Left hindlimb (tissue), 1 donor: ENCODE measurements around the gene TBC1D3H.
A peak's percentile ranks its signal among the peaks of the same experiment; 100 is the strongest.
"Not testable (repeated sequence)": the region's sequence is repeated elsewhere in the genome, so short reads cannot be mapped to it uniquely, and the experiment has no call there.

ENCODE experiments used
- DNase-seq: peaks from one replicate; pipeline ENCODE4 v3.0.0-alpha.2; 2018

Gene TBC1D3H

DNA sequence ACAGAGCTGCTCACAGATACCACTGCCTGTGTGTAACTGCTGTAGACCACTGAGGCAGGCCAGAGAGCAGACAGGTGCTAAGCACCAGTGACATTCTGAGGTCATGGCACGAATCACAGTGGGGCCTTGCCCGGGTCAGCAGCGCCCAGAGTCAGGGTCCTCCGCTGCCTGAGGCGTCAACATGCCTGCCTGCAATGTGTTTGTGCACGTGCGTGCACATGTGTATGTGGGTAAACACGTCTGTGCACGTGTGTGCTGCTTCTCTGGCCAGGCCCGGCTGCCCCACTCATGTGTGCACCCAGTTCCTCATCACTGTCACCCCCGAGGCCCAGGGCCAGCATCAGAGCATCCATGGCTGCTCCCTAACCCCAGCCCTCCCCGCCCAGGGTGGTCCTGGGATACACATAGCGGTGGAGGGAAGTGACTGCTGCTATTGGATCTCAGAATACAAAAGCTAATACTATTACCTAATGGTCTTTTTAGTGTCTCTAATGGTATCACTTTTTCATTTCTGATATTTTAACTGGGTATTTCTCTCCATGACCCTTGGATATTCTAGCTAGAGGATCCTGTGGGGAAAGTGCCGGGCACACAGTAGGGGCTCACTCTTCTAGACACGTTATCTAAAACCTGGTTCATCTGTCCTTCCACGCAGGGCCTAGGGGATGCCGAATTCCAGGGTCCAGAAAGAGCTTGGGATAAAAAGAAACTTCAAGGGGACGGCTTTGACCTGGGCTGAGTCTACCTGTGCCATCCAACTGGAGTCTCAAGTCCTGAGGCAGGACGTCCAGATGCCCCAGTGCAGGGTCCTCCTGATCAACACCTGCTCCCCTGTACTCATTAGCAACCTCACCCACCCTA lies at the start of gene TBC1D3H:
TBC1D3H (minus strand) TSS at position 51 of the 861 bp plus-strand sequence. CDS start 1,540 bp downstream, outside the sequence.
- DNase-seq, result peak; percentile 4

DNA sequence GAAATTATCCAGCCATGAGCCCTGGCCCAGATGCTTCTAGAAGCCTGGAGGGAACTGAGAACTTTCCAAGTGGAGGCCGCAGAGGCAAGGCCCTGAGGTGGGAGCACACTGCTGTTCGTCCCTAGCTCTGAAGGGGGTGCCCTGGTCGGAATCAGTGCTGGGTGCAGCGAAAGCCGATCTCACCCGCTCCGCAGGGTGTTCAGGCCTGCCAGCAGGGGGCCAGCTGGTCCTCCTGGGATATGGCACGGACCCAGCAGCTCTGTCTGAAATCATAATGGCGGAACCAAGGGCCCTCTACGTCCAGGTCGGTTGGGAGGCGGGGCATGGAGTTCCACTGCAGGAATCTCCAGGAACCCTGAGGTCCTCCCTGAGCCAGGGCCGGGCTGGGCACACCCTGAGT lies 40.7 kb upstream of the TBC1D3H start:
- not testable (repeated sequence) for DNase-seq

DNA sequence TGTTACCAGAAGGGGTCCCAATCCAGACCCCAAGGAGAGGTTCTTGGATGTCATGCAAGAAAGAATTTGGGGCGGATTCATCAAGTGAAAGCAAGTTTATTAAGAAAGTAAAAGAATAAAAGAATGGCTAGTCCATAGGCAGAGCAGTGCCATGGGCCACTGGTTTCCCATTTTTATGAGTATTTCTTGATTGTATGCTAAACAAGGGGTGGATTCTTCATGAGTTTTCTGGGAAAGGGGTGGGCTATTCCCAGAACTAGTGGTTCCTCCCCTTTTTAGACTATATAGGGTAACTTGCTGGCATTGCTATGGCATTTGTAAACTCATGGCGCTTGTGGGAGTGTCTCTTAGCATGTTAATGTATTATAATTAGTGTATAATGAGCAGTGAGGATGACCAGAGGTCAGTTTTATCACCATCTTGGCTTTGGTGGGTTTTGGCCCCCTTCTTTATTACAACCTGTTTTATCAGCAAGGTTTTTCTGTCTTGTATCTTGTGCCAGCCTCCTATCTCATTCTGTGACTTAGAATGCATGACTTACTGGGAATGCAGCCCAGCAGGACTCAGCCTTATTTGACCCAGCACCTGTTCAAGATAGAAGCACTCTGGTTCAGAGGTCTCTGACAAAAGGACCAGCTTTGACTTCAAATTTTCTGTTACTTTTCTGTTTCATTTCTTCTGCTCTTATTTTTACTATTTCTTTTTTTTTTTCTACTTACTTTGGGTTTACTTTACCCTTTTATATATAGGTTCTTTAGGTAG lies 27.1 kb upstream of the TBC1D3H start:
- not testable (repeated sequence) for DNase-seq

DNA sequence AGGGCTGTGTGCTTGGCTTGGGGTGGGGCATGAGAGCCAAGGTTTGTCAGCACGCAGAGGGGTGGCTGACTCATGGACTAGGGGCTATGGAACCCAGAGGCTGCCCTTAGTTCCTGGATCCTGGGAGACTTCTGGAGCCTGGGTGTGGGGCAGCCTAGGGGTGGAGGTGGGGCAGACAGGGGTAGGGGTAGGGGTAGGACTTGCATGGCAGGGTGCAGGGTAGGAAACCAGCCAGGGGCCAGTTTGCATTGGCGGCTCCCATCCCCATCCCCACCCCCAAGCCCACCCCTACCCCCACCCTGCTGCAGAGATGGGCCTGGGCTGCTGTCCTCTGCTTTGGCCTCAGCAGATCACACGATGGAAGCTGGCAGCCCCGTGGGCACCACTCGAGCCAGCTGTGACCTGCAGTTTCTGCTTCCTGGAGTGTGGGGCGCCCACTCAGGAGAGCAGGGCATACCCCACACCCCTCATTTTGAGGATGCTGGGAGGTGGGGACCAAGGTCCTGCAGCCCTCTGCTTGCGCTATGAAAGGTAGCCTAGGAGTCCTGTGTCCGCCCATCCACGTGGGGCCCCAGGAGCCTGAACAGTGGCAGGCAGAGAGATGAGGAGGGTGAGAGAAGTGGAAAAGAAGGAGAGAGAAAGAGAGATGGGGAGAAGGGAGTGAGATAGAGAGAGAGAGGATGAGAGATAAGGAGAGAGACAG lies 2.9 kb upstream of the TBC1D3H start:
- not testable (repeated sequence) for DNase-seq

DNA sequence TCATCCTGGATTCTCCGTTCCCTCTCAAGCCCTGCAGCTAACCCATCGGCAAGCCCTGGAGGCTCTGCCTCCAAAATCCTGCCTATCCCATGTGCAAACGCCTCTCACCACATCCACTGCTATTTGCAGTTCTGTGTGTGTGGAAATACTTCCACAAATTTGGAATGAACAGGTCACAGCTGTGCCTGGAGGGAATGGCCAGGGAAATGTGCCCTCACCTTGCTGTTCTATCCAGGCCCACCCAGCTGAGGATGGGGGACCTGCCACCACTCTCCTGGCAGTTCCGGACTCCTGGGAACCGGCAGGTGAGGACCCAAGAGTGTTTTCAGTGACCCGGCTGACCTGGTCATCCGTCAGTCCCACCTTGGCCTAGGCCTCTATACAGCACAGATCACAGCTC lies 12.3 kb downstream of the TBC1D3H start:
- not testable (repeated sequence) for DNase-seq

DNA sequence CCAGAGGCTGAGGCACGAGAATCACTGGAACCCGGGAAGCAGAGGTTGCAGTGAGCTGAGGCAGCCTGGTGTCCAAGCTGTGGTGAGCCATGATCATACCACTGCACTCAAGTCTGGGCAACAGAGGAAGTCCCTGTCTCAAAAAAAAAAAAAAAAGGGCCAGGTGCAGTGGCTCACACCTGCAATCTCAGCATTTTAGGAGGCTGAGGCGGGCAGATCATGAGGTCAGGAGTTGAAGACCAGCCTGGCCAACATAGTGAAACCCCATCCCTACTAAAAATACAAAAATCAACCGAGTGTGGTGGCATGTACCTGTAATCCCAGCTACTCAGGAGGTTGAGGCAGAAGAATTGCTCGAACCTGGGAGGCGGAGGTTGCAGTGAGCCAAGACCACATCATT lies 25.7 kb downstream of the TBC1D3H start:
- not testable (repeated sequence) for DNase-seq
